ENCODE measurements around the gene COL26A1. TPM values are rescaled to one million over a fixed set of nuclear protein-coding genes. Genes with fewer than 3 reads are reported as not detected.
A peak's percentile ranks its signal among the peaks of the same experiment; 100 is the strongest.

Gene COL26A1
- total RNA-seq, 1 donor: not detected

GRCh38 chr7:101547022-101547915 lies 184.6 kb downstream of the COL26A1 start:
- H3K4me2 ChIP-seq (ENCODE audit: insufficient read depth, low read length): no peak overlapping the region
- H2AFZ ChIP-seq (ENCODE audit: low read length): no peak overlapping the region
- H3K27me3 ChIP-seq (ENCODE audit: insufficient read depth, low read length): no peaks in the 10 kb centered on the region
- TF ChIP-seq CTCF (IDR thresholded peaks at IDR 0.05; ENCODE audit: extremely low read depth, low read depth, low read length): no peak
- no peaks in the 10 kb centered on the region for H3K36me3 ChIP-seq (ENCODE audit: insufficient read depth, low read length)
- H4K20me1 ChIP-seq (ENCODE audit: insufficient read depth, low read length): peaks cover 3% of the 10 kb centered on the region
- H3K4me1 ChIP-seq (ENCODE audit: insufficient read depth, low read length): no peaks in the 10 kb centered on the region
- H3K9me3 ChIP-seq (ENCODE audit: low read depth, low read length): no peaks in the 10 kb centered on the region
- no peak overlapping the region for H3K4me3 ChIP-seq (ENCODE audit: insufficient read depth, low read length)
- H3K79me2 ChIP-seq (ENCODE audit: insufficient read depth, low read length): no peaks in the 10 kb centered on the region
- peak; percentile 54 for DNase-seq (ENCODE audit: insufficient read length, low spot score, missing footprints)
- H3K27ac ChIP-seq (ENCODE audit: low read depth, low read length): no peak overlapping the region

GRCh38 chr7:101547916-101548661 lies 185.4 kb downstream of the COL26A1 start:
- Histone ChIP-seq H3K27me3 (ENCODE audit: insufficient read depth, low read length) (no peaks in the 10 kb centered on the region), H3K4me3 (ENCODE audit: insufficient read depth, low read length) (no peak overlapping the region), H3K4me2 (ENCODE audit: insufficient read depth, low read length) (no peak overlapping the region), H4K20me1 (ENCODE audit: insufficient read depth, low read length) (no peaks in the 10 kb centered on the region), H3K4me1 (ENCODE audit: insufficient read depth, low read length) (no peaks in the 10 kb centered on the region), H3K79me2 (ENCODE audit: insufficient read depth, low read length) (no peaks in the 10 kb centered on the region), H3K27ac (ENCODE audit: low read depth, low read length) (no peak overlapping the region), H3K36me3 (ENCODE audit: insufficient read depth, low read length) (no peaks in the 10 kb centered on the region), H3K9me3 (ENCODE audit: low read depth, low read length) (no peaks in the 10 kb centered on the region), H2AFZ (ENCODE audit: low read length) (no peak overlapping the region)
- peak; percentile 78 for DNase-seq (ENCODE audit: insufficient read length, low spot score, missing footprints)
- no peak for TF ChIP-seq CTCF (IDR thresholded peaks at IDR 0.05; ENCODE audit: extremely low read depth, low read depth, low read length)

GRCh38 chr7:101549734-101550133 lies 187.1 kb downstream of the COL26A1 start:
- Histone ChIP-seq H3K27me3 (ENCODE audit: insufficient read depth, low read length) (peaks cover 2% of the 10 kb centered on the region), H3K9me3 (ENCODE audit: low read depth, low read length) (no peaks in the 10 kb centered on the region), H3K27ac (ENCODE audit: low read depth, low read length) (no peak overlapping the region), H3K4me2 (ENCODE audit: insufficient read depth, low read length) (no peak overlapping the region), H4K20me1 (ENCODE audit: insufficient read depth, low read length) (no peaks in the 10 kb centered on the region), H3K36me3 (ENCODE audit: insufficient read depth, low read length) (no peaks in the 10 kb centered on the region), H3K4me1 (ENCODE audit: insufficient read depth, low read length) (no peaks in the 10 kb centered on the region), H2AFZ (ENCODE audit: low read length) (no peak overlapping the region), H3K79me2 (ENCODE audit: insufficient read depth, low read length) (no peaks in the 10 kb centered on the region), H3K4me3 (ENCODE audit: insufficient read depth, low read length) (no peak overlapping the region)
- DNase-seq (ENCODE audit: insufficient read length, low spot score, missing footprints): peak; percentile 78
- no peak for TF ChIP-seq CTCF (IDR thresholded peaks at IDR 0.05; ENCODE audit: extremely low read depth, low read depth, low read length)

Data from osteoblast (primary cell).